Measurements from ENCODE around the gene TRAF2.
A peak's percentile ranks its signal among the peaks of the same experiment; 100 is the strongest.

Gene TRAF2

GRCh38 chr9:136857581-136858412, 28.5 kb upstream of the TRAF2 start:
- DNase-seq (ENCODE audit: low read depth) = no peak
- TF ChIP-seq CTCF (conservative IDR thresholded peaks at IDR 0.05; ENCODE audit: control insufficient read depth, insufficient read depth, low read depth, low read length) = no peak
- no peak overlapping the region for H3K4me3 ChIP-seq (ENCODE audit: control insufficient read depth, low read depth, low read length)

- no peak overlapping the region for H3K4me3 ChIP-seq (ENCODE audit: control insufficient read depth, low read depth, low read length)
- TF ChIP-seq CTCF (conservative IDR thresholded peaks at IDR 0.05; ENCODE audit: control insufficient read depth, insufficient read depth, low read depth, low read length) = no peak
- DNase-seq (ENCODE audit: low read depth) = no peak
Observed at GRCh38 chr9:136858452-136858843, 27.9 kb upstream of the TRAF2 start.

DNA sequence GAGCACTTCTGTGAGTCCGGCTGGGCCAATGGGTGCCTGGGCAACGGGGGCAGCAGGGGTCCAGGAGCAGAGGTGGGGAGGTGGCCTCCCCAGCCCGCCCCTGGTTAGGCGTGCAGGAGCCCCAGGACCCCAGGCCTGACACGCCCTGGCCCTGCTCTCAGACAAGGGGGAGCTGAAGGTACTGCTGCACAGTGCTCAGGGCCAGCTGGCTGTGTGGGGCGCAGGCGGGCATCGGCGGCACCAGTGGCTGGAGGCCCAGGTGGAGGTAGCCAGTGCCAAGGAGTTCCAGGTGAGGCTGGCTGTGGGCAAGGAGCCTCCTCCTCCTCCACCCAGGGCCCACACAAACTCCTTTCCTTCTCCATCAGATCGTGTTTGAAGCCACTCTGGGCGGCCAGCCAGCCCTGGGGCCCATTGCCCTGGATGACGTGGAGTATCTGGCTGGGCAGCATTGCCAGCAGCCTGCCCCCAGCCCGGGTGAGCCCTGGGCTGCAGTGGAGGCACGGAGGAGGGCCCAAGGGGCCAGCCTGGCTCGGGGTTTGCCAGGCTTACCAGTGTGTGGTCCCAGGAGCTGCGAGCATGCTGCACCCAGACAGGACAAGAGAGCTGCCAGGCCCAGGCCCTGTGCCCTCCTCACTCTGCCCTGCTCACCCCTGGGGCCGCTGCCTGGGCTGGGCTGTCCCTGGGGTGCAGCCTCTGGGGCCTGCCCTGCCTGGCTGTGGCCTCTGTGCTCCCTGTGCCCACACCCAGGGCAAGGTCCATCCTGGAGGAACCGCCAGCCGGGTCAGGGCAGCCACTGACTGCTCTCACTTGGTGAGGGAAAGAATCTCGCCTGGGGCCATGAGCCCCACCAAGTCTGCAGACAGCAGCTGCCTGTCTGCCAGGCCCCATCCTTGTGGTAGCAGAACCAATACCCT, 27.2 kb upstream of the TRAF2 start:
- TF ChIP-seq CTCF (conservative IDR thresholded peaks at IDR 0.05; ENCODE audit: control insufficient read depth, insufficient read depth, low read depth, low read length) = no peak
- DNase-seq (ENCODE audit: low read depth) = peak; percentile 29
- no peak overlapping the region for H3K4me3 ChIP-seq (ENCODE audit: control insufficient read depth, low read depth, low read length)

GRCh38 chr9:136860529-136860928, 25.8 kb upstream of the TRAF2 start:
- no peak for TF ChIP-seq CTCF (conservative IDR thresholded peaks at IDR 0.05; ENCODE audit: control insufficient read depth, insufficient read depth, low read depth, low read length)
- DNase-seq (ENCODE audit: low read depth) = no peak
- H3K4me3 ChIP-seq (ENCODE audit: control insufficient read depth, low read depth, low read length) = no peak overlapping the region

DNA sequence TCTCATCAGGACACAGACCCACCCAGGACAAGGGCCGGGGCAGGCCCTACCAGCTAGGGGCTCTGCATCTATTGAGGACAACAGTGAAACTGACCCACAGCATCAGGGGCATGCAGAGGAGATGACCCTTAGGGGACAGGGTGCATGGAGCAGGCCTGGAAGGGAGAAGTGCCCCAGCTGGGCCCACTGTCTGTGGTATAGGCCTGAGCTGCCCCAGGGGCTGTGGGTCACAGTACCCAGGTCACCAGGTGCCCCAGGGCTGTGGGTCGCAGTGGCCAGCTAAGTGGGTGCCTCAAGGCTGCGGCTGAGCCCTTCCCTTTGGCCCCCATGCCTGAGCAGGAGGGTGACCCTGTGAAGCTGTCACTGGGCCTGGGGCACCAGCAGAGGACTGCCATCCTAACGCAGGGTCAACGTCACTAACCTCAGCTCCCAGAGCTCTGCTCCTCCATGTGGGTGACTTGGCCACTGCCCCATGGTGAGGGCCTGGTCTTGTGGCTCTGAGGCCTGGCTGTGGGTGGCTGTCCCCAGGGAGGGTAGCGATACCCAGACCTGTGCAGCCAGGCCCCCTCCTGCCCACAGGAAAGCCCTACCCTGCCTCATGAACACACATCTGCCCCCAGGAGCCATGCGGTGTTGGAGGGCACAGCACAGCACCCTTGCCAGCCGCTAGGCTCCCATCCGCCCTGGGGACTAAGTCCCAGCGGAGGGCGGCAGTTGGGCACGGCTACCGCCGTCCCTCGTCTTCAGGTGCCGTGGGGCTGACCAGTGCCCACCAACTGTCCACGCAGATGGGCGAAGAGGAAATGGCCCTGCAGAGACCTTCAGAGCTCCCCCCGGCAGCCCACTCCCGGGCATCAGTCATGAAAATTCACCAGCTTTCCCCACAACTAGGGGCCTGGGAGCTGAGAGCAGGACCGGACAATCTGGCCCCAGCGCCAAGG, 25.1 kb upstream of the TRAF2 start:
- no peak for DNase-seq (ENCODE audit: low read depth)
- no peak overlapping the region for H3K4me3 ChIP-seq (ENCODE audit: control insufficient read depth, low read depth, low read length)
- no peak for TF ChIP-seq CTCF (conservative IDR thresholded peaks at IDR 0.05; ENCODE audit: control insufficient read depth, insufficient read depth, low read depth, low read length)

GRCh38 chr9:136861874-136862457, 24.4 kb upstream of the TRAF2 start:
- no peak for TF ChIP-seq CTCF (conservative IDR thresholded peaks at IDR 0.05; ENCODE audit: control insufficient read depth, insufficient read depth, low read depth, low read length)
- DNase-seq (ENCODE audit: low read depth) = no peak
- no peak overlapping the region for H3K4me3 ChIP-seq (ENCODE audit: control insufficient read depth, low read depth, low read length)

Data from fibroblast of mammary gland (primary cell).